Ectodermal cell (in vitro differentiated cells): ENCODE data around the gene SLC6A9.

Source experiments
- H3K27ac ChIP-seq: 2 replicates; pipeline ENCODE4 v1.7.0; 2013; ENCODE audit warnings: mild to moderate bottlenecking, low read depth, low read length; ENCODE audit not compliant: insufficient read depth, poor library complexity, severe bottlenecking
- H3K27me3 ChIP-seq: 2 replicates; pipeline ENCODE4 v1.7.0; 2013; ENCODE audit warnings: mild to moderate bottlenecking, low read length; ENCODE audit not compliant: insufficient read depth, control insufficient read depth, poor library complexity, severe bottlenecking
- H3K36me3 ChIP-seq: one replicate; pipeline ENCODE4 v1.7.0; 2013; ENCODE audit warnings: low read length; ENCODE audit not compliant: control insufficient read depth, insufficient read depth
- H3K4me1 ChIP-seq: one replicate; pipeline ENCODE4 v1.7.0; 2013; ENCODE audit warnings: low read length; ENCODE audit not compliant: control insufficient read depth, insufficient read depth
- H3K4me3 ChIP-seq: 2 replicates; pipeline ENCODE4 v1.7.0; 2013; ENCODE audit warnings: low read depth, low read length, control low read depth; ENCODE audit not compliant: insufficient read depth
- H3K9me3 ChIP-seq: 2 replicates; pipeline ENCODE4 v1.7.0; 2013; ENCODE audit warnings: mild to moderate bottlenecking, low read length, moderate library complexity; ENCODE audit not compliant: control insufficient read depth
- WGBS, 2 experiments: methylation state at CpG; one replicate each; pipeline ENCODE4 v1.1.7; 2013; ENCODE audit warnings: missing lambda C conversion rate in 2 of 2; 5-methylcytosine and 5-hydroxymethylcytosine counted together

SLC6A9 gene

GRCh38 chr1:43973981-43974442 lies 57.2 kb downstream of the SLC6A9 start:
- Histone ChIP-seq H3K27ac (no peak overlapping the region), H3K36me3 (peaks cover 18% of the 10 kb centered on the region), H3K9me3 (no peaks in the 10 kb centered on the region), H3K27me3 (no peaks in the 10 kb centered on the region), H3K4me1 (peaks cover 23% of the 10 kb centered on the region), H3K4me3 (peak overlapping the region; percentile 93)
- 44 to 46% methylated on average over 9 of the region's 9 CpGs for WGBS, 2 experiments

- WGBS, 2 experiments = 95 to 96% methylated on average over 17 of the region's 17 CpGs
- no peaks in the 10 kb centered on the region for H3K27me3 ChIP-seq
- peaks cover 17% of the 10 kb centered on the region for H3K4me1 ChIP-seq
- no peak overlapping the region for H3K27ac ChIP-seq
- no peak overlapping the region for H3K4me3 ChIP-seq
- H3K36me3 ChIP-seq = peaks cover 4% of the 10 kb centered on the region
- no peaks in the 10 kb centered on the region for H3K9me3 ChIP-seq
These were observed 59.8 kb downstream of the SLC6A9 start for GRCh38 chr1:43971336-43971980.

GRCh38 chr1:43970911-43971310 lies 60.4 kb downstream of the SLC6A9 start:
- no peaks in the 10 kb centered on the region for H3K9me3 ChIP-seq
- H3K36me3 ChIP-seq = no peaks in the 10 kb centered on the region
- WGBS, 2 experiments = 94 to 95% methylated on average over 9 of the region's 9 CpGs
- H3K27ac ChIP-seq = no peak overlapping the region
- H3K4me3 ChIP-seq = peak overlapping the region; percentile 97
- H3K27me3 ChIP-seq = no peaks in the 10 kb centered on the region
- peaks cover 11% of the 10 kb centered on the region for H3K4me1 ChIP-seq

DNA sequence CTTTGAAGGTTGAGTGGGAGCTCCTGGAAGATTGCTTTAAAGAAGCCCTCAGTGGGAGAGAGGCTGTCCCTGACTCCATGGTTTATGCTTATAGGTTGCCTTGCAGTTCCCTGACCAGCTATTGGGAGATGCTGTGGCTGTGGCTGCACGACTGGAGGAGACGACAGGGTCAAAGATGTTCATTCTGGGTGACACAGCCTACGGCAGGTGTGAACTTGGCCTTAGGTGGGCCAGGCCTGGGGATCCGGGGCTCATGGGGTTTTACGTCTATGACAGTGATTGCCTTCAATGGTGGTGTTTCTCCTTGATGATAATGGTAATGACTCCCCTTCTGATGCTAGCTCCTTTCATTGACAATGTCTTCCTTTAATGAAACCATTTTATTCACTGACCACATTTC lies 60.8 kb downstream of the SLC6A9 start:
- H3K27me3 ChIP-seq = no peaks in the 10 kb centered on the region
- 57 to 63% methylated on average over 5 of the region's 5 CpGs for WGBS, 2 experiments
- peaks cover 7% of the 10 kb centered on the region for H3K4me1 ChIP-seq
- no peaks in the 10 kb centered on the region for H3K36me3 ChIP-seq
- H3K9me3 ChIP-seq = no peaks in the 10 kb centered on the region
- H3K4me3 ChIP-seq = peak overlapping the region; percentile 97
- no peak overlapping the region for H3K27ac ChIP-seq

DNA sequence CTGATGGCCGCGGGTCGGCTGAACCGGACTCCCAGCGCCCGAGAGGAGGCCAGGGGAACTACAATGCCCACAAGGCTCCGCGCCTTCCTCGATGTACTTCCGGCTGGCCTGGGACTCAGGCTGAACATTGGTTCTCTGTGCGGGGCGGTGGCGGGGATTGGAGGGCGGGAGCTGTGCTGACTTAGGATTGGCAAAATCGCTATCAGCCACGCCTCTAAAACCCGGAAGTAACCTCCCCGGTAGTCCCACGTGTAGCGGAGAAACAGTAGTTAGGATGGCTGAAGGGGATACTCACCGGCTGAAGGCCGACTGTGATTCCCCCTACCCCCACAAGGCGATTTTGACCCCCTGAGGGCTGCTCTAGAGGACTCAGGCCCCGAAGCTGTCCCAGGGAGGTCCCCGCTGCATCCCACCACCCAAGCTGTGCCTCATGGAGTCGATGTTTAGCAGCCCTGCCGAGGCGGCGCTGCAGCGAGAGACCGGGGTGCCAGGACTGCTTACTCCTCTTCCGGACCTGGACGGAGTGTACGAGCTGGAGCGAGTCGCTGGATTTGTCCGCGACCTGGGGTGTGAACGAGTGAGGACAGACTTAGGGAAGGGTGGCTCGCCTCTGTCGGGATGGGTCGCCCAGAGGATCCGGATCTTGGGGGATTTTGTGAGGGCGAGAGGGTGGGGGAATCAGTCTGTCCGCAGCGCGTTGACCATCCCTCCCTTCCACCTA lies 61.4 kb downstream of the SLC6A9 start, which contains the start of gene DPH2:
Gene DPH2 (plus strand): TSS at position 265 of the 721 bp plus-strand sequence. CDS start 166 bp downstream, at position 431.
- WGBS, 2 experiments = 1% methylated on average over 44 to 47 of the region's 47 CpGs
- Histone ChIP-seq H3K9me3 (no peaks in the 10 kb centered on the region), H3K4me3 (peak within 1 kb of the TSS; percentile 97), H3K27me3 (no peaks in the 10 kb centered on the region), H3K4me1 (peaks cover 7% of the 10 kb centered on the region), H3K36me3 (no peaks in the 10 kb centered on the region), H3K27ac (no peak within 1 kb of the TSS)

DNA sequence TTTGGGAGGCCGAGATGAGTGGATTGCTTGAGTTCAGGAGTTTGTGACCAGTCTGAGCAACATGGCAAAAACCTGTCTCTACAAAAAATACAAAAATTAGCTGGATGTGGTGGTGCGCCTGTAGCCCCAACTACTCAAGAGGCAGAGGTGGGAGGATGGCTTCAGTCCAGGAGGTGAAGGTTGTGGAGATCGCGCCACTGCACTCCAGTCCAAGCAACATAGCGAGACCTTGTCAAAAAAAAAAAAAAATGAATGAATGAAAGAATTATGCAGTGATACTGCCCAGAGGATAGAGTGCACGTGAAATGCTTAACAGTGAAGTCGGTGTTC lies 61.9 kb downstream of the SLC6A9 start:
- Histone ChIP-seq H3K27me3 (no peaks in the 10 kb centered on the region), H3K9me3 (no peaks in the 10 kb centered on the region), H3K4me3 (no peak overlapping the region), H3K27ac (no peak overlapping the region), H3K36me3 (no peaks in the 10 kb centered on the region), H3K4me1 (peaks cover 7% of the 10 kb centered on the region)
- 62 to 67% methylated on average over 7 of the region's 7 CpGs for WGBS, 2 experiments

- Histone ChIP-seq H3K27ac (no peak overlapping the region), H3K4me1 (peaks cover 7% of the 10 kb centered on the region), H3K4me3 (no peak overlapping the region), H3K27me3 (no peaks in the 10 kb centered on the region), H3K36me3 (no peaks in the 10 kb centered on the region), H3K9me3 (no peaks in the 10 kb centered on the region)
- 86 to 88% methylated on average over 6 of the region's 6 CpGs for WGBS, 2 experiments
These were observed 62.8 kb downstream of the SLC6A9 start for GRCh38 chr1:43968348-43968948.

DNA sequence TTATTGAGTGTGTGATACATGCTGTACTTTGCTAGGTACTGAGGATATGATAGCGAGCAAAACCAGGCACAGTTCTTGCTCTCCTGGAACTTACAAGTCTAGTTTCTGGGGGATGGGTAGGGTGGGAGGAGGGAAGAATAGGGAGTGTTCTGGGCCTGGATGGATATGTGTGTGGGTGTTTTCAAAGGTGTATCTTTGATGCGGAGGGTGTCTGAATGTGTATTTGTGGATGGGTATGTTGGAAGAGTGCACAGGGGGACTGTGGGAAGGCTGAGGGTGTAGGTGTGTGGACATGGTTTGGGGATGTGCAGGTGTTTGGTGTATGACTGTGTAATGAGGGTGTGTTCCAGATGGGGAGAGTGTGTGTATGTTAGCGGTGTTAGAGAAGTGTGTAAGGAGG lies 65.9 kb downstream of the SLC6A9 start:
- H3K4me1 ChIP-seq = no peaks in the 10 kb centered on the region
- H3K4me3 ChIP-seq = no peak overlapping the region
- no peaks in the 10 kb centered on the region for H3K27me3 ChIP-seq
- 97 to 99% methylated on average over 2 of the region's 3 CpGs for WGBS, 2 experiments
- H3K27ac ChIP-seq = no peak overlapping the region
- H3K9me3 ChIP-seq = no peaks in the 10 kb centered on the region
- no peaks in the 10 kb centered on the region for H3K36me3 ChIP-seq

GRCh38 chr1:43963890-43964289 lies 67.4 kb downstream of the SLC6A9 start:
- no peak overlapping the region for H3K4me3 ChIP-seq
- no peaks in the 10 kb centered on the region for H3K27me3 ChIP-seq
- H3K27ac ChIP-seq = no peak overlapping the region
- H3K9me3 ChIP-seq = no peaks in the 10 kb centered on the region
- H3K4me1 ChIP-seq = no peaks in the 10 kb centered on the region
- H3K36me3 ChIP-seq = no peaks in the 10 kb centered on the region
- 92 to 96% methylated on average over 4 to 5 of the region's 5 CpGs for WGBS, 2 experiments

GRCh38 chr1:43963006-43963405 lies 68.3 kb downstream of the SLC6A9 start:
- Histone ChIP-seq H3K27me3 (no peaks in the 10 kb centered on the region), H3K27ac (no peak overlapping the region), H3K36me3 (peaks cover 5% of the 10 kb centered on the region), H3K9me3 (no peaks in the 10 kb centered on the region), H3K4me3 (no peak overlapping the region), H3K4me1 (no peaks in the 10 kb centered on the region)
- 95 to 96% methylated on average over 3 of the region's 3 CpGs for WGBS, 2 experiments
